GM12872 (cell line): ENCODE measurements around the gene TNNI3K.

Experiments used
- CTCF ChIP-seq: IDR thresholded peaks from 3 replicates; pipeline ENCODE4 v1.5.1; 2011; ENCODE audit warnings: low read depth, mild to moderate bottlenecking, low read length, moderate library complexity; ENCODE audit not compliant: insufficient read depth

Gene TNNI3K

GRCh38 chr1:74235153-74235552, at the start of gene TNNI3K:
TSS of gene TNNI3K (plus strand) at chr1:74235387. CDS start at chr1:74235452, 65 bp downstream.
- no peak for TF ChIP-seq CTCF

- TF ChIP-seq CTCF: no peak
These were observed 41.3 kb upstream of the TNNI3K start for GRCh38 chr1:74193908-74194307.

GRCh38 chr1:74195339-74195738, 39.8 kb upstream of the TNNI3K start:
- TF ChIP-seq CTCF: no peak

GRCh38 chr1:74197255-74197654, 37.9 kb upstream of the TNNI3K start:
- TF ChIP-seq CTCF: no peak

- TF ChIP-seq CTCF: no peak
These were observed 37.3 kb upstream of the TNNI3K start, which contains the start of the genes FPGT and LRRIQ3 for GRCh38 chr1:74197657-74198552. TSS of gene FPGT (plus strand) at chr1:74198242. CDS start at chr1:74198279, 37 bp downstream. TSS of gene LRRIQ3 (minus strand) at chr1:74198176. CDS start at chr1:74183684, 14,492 bp downstream.

GRCh38 chr1:74199504-74199903, 35.7 kb upstream of the TNNI3K start:
- no peak for TF ChIP-seq CTCF

GRCh38 chr1:74205266-74205665, 29.9 kb upstream of the TNNI3K start:
- no peak for TF ChIP-seq CTCF
